HEK293T (cell line): ENCODE results near the gene GSG1L2.

Source experiments
- CTCF ChIA-PET: fragments of 350-600 bp; formaldehyde crosslinking; extraction: SDS; loops from one replicate; lab custom pipeline; 2021; ENCODE audit warnings: antibody characterized with exemption, inconsistent platforms; lab: Yijun Ruan, JAX
- POLR2A ChIA-PET: fragments of 350-600 bp; formaldehyde crosslinking; extraction: SDS; loops from one replicate; lab custom pipeline; 2020; ENCODE audit warnings: antibody characterized with exemption, inconsistent platforms; lab: Yijun Ruan, JAX
- DNase-seq: peaks from one replicate; pipeline ENCODE4 v3.0.0; 2012; ENCODE audit warnings: mixed read lengths; ENCODE audit errors: extremely low spot score
- ARNT ChIP-seq: fragments of 450-650 bp; IDR thresholded peaks from 2 replicates; pipeline ENCODE4 v1.6.1; 2017; ENCODE audit warnings: mild to moderate bottlenecking
- BHLHE40 ChIP-seq: fragments of 450-650 bp; IDR thresholded peaks from 2 replicates; pipeline ENCODE4 v1.6.1; 2016; ENCODE audit warnings: mild to moderate bottlenecking, moderate library complexity, borderline replicate concordance
- CTBP1 ChIP-seq: fragments of 450-650 bp; IDR thresholded peaks from 2 replicates; pipeline ENCODE4 v1.6.1; 2016; ENCODE audit warnings: borderline replicate concordance
- ELF4 ChIP-seq: fragments of 450-650 bp; IDR thresholded peaks from 2 replicates; pipeline ENCODE4 v1.6.1; 2017; ENCODE audit warnings: antibody characterized with exemption
- FOXA1 ChIP-seq: fragments of 450-650 bp; IDR thresholded peaks from 2 replicates; pipeline ENCODE4 v1.6.1; 2016; ENCODE audit warnings: mild to moderate bottlenecking
- FOXK2 ChIP-seq: fragments of 450-650 bp; IDR thresholded peaks from 2 replicates; pipeline ENCODE4 v1.6.1; 2016; ENCODE audit warnings: mild to moderate bottlenecking
- FOXM1 ChIP-seq: fragments of 450-650 bp; IDR thresholded peaks from 2 replicates; pipeline ENCODE4 v1.6.1; 2017; ENCODE audit warnings: mild to moderate bottlenecking, borderline replicate concordance
- HDGF ChIP-seq: fragments of 450-650 bp; IDR thresholded peaks from 2 replicates; pipeline ENCODE4 v1.6.1; 2017; ENCODE audit warnings: antibody characterized with exemption, borderline replicate concordance
- L3MBTL2 ChIP-seq: fragments of 450-650 bp; conservative IDR thresholded peaks from 2 replicates; pipeline ENCODE4 v1.6.1; 2016; ENCODE audit warnings: mild to moderate bottlenecking
- LEF1 ChIP-seq: fragments of 450-650 bp; IDR thresholded peaks from 2 replicates; pipeline ENCODE4 v1.6.1; 2017; ENCODE audit warnings: mild to moderate bottlenecking, borderline replicate concordance
- NFRKB ChIP-seq: fragments of 450-650 bp; IDR thresholded peaks from 2 replicates; pipeline ENCODE4 v1.6.1; 2016; ENCODE audit warnings: mild to moderate bottlenecking, moderate library complexity
- PKNOX1 ChIP-seq: fragments of 450-650 bp; IDR thresholded peaks from 2 replicates; pipeline ENCODE4 v1.6.1; 2016
- SP1 ChIP-seq: fragments of 450-650 bp; IDR thresholded peaks from 2 replicates; pipeline ENCODE4 v1.6.1; 2017
- SUZ12 ChIP-seq: fragments of 450-650 bp; IDR thresholded peaks from 2 replicates; pipeline ENCODE4 v1.6.1; 2016; ENCODE audit warnings: mild to moderate bottlenecking
- TARDBP ChIP-seq: fragments of 450-650 bp; IDR thresholded peaks from 2 replicates; pipeline ENCODE4 v1.6.1; 2016
- ZNF384 ChIP-seq: fragments of 450-650 bp; IDR thresholded peaks from 2 replicates; pipeline ENCODE4 v1.6.1; 2016

Gene GSG1L2

DNA sequence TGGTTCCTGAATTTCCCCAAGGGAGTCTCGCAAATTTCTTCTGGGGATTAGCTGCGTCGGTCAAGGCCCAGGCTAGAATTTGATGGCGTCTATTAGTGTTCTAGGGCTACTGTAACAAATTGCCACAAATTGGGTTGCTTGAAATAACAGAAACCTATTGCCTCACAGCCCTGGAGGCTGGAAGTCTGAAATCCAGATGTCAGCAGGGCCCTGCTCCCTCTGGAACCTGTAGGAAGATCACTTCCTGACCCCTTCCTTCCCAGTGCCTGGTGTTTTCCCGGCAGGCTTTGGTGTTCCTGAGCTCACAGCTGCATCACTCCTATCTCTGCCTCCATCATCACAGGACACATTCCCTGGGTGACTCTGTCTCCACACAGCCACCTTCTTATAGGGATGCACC is 54.9 kb downstream of the GSG1L2 start:
- TF ChIP-seq BHLHE40: no peak
- TF ChIP-seq CTBP1: no peak
- no peak for TF ChIP-seq FOXA1
- no peak for TF ChIP-seq PKNOX1
- no peak for TF ChIP-seq SP1
- no peak for TF ChIP-seq L3MBTL2
- no peak for TF ChIP-seq SUZ12
- TF ChIP-seq ARNT: no peak
- TF ChIP-seq HDGF: no peak
- POLR2A ChIA-PET: no interaction called here

DNA sequence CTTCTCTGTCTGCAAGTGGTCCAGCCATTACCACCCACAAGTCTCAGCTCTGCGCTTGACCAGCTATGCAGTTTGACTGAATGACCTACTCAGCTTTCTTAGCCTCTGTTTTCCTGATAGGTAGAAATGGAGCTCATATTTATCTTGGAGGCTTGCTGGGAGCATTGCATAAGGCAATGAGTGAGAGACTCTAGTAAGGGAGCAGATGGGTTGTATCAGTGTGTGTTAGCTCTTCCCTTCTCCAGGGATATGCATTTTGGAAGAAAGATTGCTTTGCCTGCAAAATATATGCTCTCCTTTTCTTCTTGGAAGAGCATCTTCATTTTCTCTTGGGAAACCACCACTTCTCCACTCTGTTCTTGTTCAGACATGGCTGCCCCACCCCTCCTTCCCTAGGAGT is 56.6 kb downstream of the GSG1L2 start:
- TF ChIP-seq BHLHE40 (no peak), NFRKB (no peak), TARDBP (no peak)
- POLR2A ChIA-PET: no interaction called here
- CTCF ChIA-PET: interaction anchor here (0.6 kb wide), 1 partner anchor 8 kb away, joined by 3 read pairs; no protein-coding TSS in a partner anchor
- no peak for DNase-seq

More for the DNA sequence above, 54.9 kb downstream of the GSG1L2 start:
- CTCF ChIA-PET: no interaction called here
- no peak for DNase-seq

GRCh38 chr17:9763643-9764042 is 58.2 kb downstream of the GSG1L2 start:
- DNase-seq: no peak
- no peak for TF ChIP-seq PKNOX1
- TF ChIP-seq SUZ12: no peak
- TF ChIP-seq FOXM1: no peak
- TF ChIP-seq TARDBP: no peak
- no peak for TF ChIP-seq ARNT
- TF ChIP-seq ZNF384: no peak
- TF ChIP-seq LEF1: no peak
- TF ChIP-seq FOXK2: no peak
- no peak for TF ChIP-seq L3MBTL2
- no peak for TF ChIP-seq FOXA1
- TF ChIP-seq ELF4: no peak
- TF ChIP-seq BHLHE40: no peak
- no peak for TF ChIP-seq SP1
- TF ChIP-seq NFRKB: no peak
- no peak for TF ChIP-seq HDGF
- TF ChIP-seq CTBP1: no peak
- ChIA-PET POLR2A (no interaction called here), CTCF (no interaction called here)

DNA sequence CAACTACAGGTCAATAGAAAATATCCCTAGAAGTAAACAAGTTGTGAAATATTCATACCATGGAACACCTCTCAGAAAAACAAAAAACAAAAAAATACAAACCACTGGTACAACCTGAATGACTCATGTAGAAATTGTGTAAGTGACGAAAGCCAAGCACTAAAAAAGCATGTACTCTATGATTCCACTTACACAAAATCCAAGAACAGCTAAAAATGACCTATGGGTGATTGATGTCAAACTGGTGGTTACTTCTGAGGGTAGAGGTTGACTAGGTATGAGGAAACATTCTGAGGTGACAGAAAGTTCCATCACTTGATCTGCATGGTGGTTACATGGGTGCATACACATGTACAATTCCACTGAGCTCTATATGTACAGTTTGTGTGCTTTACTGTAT is 61.6 kb downstream of the GSG1L2 start:
- TF ChIP-seq ELF4: no peak
- TF ChIP-seq ZNF384: no peak
- no peak for TF ChIP-seq HDGF
- TF ChIP-seq FOXA1: no peak
- no peak for TF ChIP-seq L3MBTL2
- TF ChIP-seq ARNT: no peak
- TF ChIP-seq NFRKB: no peak
- TF ChIP-seq CTBP1: no peak
- no peak for TF ChIP-seq BHLHE40
- no peak for TF ChIP-seq LEF1
- no peak for TF ChIP-seq TARDBP
- no peak for TF ChIP-seq PKNOX1
- no peak for TF ChIP-seq SP1
- TF ChIP-seq FOXM1: no peak
- ChIA-PET CTCF (no interaction called here), POLR2A (no interaction called here)
- no peak for DNase-seq

- CTCF ChIA-PET: no interaction called here
- TF ChIP-seq CTBP1: no peak
- TF ChIP-seq PKNOX1: no peak
Observed at GRCh38 chr17:9755083-9755482, 66.8 kb downstream of the GSG1L2 start.

More at GRCh38 chr17:9755083-9755482, 66.8 kb downstream of the GSG1L2 start:
- no peak for DNase-seq
- POLR2A ChIA-PET: no interaction called here
